Measurements from ENCODE around the gene STYXL2.

GRCh38 chr1:167077128-167077867 lies 16.6 kb upstream of the STYXL2 start:
- TF ChIP-seq, protein P1, sequence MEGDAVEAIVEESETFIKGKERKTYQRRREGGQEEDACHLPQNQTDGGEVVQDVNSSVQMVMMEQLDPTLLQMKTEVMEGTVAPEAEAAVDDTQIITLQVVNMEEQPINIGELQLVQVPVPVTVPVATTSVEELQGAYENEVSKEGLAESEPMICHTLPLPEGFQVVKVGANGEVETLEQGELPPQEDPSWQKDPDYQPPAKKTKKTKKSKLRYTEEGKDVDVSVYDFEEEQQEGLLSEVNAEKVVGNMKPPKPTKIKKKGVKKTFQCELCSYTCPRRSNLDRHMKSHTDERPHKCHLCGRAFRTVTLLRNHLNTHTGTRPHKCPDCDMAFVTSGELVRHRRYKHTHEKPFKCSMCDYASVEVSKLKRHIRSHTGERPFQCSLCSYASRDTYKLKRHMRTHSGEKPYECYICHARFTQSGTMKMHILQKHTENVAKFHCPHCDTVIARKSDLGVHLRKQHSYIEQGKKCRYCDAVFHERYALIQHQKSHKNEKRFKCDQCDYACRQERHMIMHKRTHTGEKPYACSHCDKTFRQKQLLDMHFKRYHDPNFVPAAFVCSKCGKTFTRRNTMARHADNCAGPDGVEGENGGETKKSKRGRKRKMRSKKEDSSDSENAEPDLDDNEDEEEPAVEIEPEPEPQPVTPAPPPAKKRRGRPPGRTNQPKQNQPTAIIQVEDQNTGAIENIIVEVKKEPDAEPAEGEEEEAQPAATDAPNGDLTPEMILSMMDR (IDR thresholded peaks at IDR 0.05) = no peak
- TF ChIP-seq POLR2A (IDR thresholded peaks at IDR 0.05) (no peak), POLR2AphosphoS5 (IDR thresholded peaks at IDR 0.05) (no peak)
